Effector memory CD4-positive, alpha-beta T cell (primary cell): ENCODE measurements around the gene RENBP.

Experiments used
- DNase-seq, 3 donors: peaks; one replicate each; pipeline ENCODE4 v3.0.0-alpha.2; 2020
- H3K27ac ChIP-seq: 2 replicates; pipeline ENCODE4 v1.7.0; 2013; ENCODE audit warnings: mild to moderate bottlenecking, low read length, moderate library complexity; ENCODE audit not compliant: insufficient read depth, poor library complexity, severe bottlenecking
- H3K27me3 ChIP-seq: replicated peaks from 2 replicates; pipeline ENCODE4 v1.7.0; 2013; ENCODE audit warnings: mild to moderate bottlenecking, low read length; ENCODE audit not compliant: insufficient read depth, control insufficient read depth, poor library complexity, severe bottlenecking
- H3K36me3 ChIP-seq: 2 replicates; pipeline ENCODE4 v1.7.0; 2013; ENCODE audit warnings: mild to moderate bottlenecking, low read length, moderate library complexity; ENCODE audit not compliant: control insufficient read depth, insufficient read depth
- H3K4me1 ChIP-seq: 2 replicates; pipeline ENCODE4 v1.7.0; 2013; ENCODE audit warnings: low read length, mild to moderate bottlenecking; ENCODE audit not compliant: control insufficient read depth, insufficient read depth, poor library complexity, severe bottlenecking
- H3K4me3 ChIP-seq: 2 replicates; pipeline ENCODE4 v1.7.0; 2013; ENCODE audit warnings: low read length, low read depth, mild to moderate bottlenecking; ENCODE audit not compliant: insufficient read depth, poor library complexity, severe bottlenecking
- H3K9me3 ChIP-seq: 2 replicates; pipeline ENCODE4 v1.7.0; 2013; ENCODE audit warnings: mild to moderate bottlenecking, low read length, moderate library complexity; ENCODE audit not compliant: control insufficient read depth

The RENBP gene

GRCh38 chrX:153927672-153927921 is 16.8 kb downstream of the RENBP start:
- Histone ChIP-seq H3K4me1 (peaks cover 29% of the 10 kb centered on the region), H3K4me3 (peak overlapping the region; percentile 60)

GRCh38 chrX:153926858-153927671 is 17.4 kb downstream of the RENBP start:
- no peaks in the 10 kb centered on the region for H3K27me3 ChIP-seq
- H3K4me1 ChIP-seq: peaks cover 34% of the 10 kb centered on the region
- peak; percentile 71 to 79 (median 74) for DNase-seq
- peak overlapping the region; percentile 60 for H3K4me3 ChIP-seq
- H3K9me3 ChIP-seq: no peaks in the 10 kb centered on the region
- H3K27ac ChIP-seq: peak overlapping the region; percentile 98
- peaks cover 3% of the 10 kb centered on the region for H3K36me3 ChIP-seq

More at GRCh38 chrX:153927672-153927921, 16.8 kb downstream of the RENBP start:
- peak overlapping the region; percentile 98 for H3K27ac ChIP-seq
- DNase-seq: no peak
- no peaks in the 10 kb centered on the region for H3K27me3 ChIP-seq
- peaks cover 8% of the 10 kb centered on the region for H3K36me3 ChIP-seq
- no peaks in the 10 kb centered on the region for H3K9me3 ChIP-seq

GRCh38 chrX:153926552-153926857 is 17.9 kb downstream of the RENBP start:
- Histone ChIP-seq H3K27me3 (no peaks in the 10 kb centered on the region), H3K27ac (peak overlapping the region; percentile 98), H3K4me1 (peaks cover 40% of the 10 kb centered on the region), H3K9me3 (no peaks in the 10 kb centered on the region), H3K4me3 (peak overlapping the region; percentile 60), H3K36me3 (no peaks in the 10 kb centered on the region)
- DNase-seq: no peak

DNA sequence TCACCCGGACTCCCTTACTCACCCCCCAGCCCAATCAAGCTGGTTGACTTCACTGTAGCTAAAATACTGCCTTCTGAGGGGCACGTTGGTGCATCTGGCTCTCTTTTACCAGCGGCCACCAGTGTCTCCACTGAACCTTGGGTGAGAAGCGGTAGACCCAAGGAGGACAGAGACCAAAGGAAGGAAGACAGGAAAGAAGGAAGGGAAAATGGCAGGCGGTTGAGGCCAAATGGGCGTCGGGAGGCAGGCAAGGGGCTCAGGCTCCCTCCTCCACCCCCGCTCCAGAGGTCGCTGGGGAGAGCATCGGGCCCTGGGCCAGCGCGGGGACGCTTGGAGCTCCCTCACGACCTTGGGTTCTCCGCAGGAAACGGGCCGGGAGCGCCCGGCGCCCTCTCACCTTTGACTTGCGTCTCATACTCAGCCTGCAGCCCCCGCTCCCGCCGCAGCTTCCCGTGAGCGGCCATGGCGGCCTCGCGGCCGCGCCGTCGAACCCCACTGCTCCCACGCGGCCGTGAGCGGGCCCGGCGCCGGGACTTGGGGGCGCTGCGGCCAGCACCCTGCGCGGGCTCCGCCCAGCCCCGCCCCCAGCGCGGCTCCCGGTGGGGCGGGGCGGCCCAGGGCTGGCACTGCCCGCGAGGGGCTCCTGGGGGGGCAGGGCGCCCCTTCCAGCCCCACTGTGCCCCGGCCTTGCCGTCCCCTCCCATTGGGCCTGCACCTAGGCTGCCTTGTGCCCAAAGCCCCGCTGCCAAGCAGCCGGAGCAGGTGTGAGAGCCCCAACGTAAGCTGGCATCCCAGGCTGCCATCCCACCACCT is 18.5 kb downstream of the RENBP start, which contains the start of gene ARHGAP4:
TSS of gene ARHGAP4 (minus strand) at position 526 of the 813 bp plus-strand sequence. CDS start at position 464, 62 bp downstream.
- peak; percentile 16 to 25 (median 24) for DNase-seq
- Histone ChIP-seq H3K4me1 (peaks cover 40% of the 10 kb centered on the region), H3K4me3 (peak within 1 kb of the TSS; percentile 60), H3K36me3 (no peaks in the 10 kb centered on the region), H3K9me3 (no peaks in the 10 kb centered on the region), H3K27me3 (no peaks in the 10 kb centered on the region), H3K27ac (peak within 1 kb of the TSS; percentile 98)

DNA sequence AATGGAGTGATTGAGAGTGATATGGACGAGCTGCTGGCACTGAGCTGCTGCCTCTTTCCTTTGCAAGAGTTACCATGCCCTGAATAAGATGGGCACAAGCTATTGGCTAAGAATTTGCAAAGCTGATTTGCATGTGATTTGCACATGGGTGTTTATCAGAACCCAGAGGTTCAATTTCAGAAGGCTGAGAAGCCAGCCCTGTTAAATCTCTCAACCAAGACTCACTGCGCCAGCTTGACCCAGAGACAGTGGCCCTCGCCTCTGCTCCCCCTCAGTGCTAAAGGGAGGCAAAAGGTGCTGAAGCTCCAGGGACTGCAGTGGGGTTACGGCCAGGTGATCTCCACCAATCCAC is 19.1 kb downstream of the RENBP start:
- Histone ChIP-seq H3K27ac (peak overlapping the region; percentile 98), H3K27me3 (no peaks in the 10 kb centered on the region), H3K36me3 (peaks cover 4% of the 10 kb centered on the region), H3K4me3 (peak overlapping the region; percentile 51), H3K4me1 (peaks cover 40% of the 10 kb centered on the region), H3K9me3 (no peaks in the 10 kb centered on the region)
- DNase-seq: no peak

- DNase-seq: peak in 2 of 3 donors; percentile 26 to 35
- H3K4me1 ChIP-seq: peaks cover 39% of the 10 kb centered on the region
- peaks cover 7% of the 10 kb centered on the region for H3K36me3 ChIP-seq
- H3K27ac ChIP-seq: peak overlapping the region; percentile 98
- peak overlapping the region; percentile 51 for H3K4me3 ChIP-seq
- H3K27me3 ChIP-seq: no peaks in the 10 kb centered on the region
- no peaks in the 10 kb centered on the region for H3K9me3 ChIP-seq
Observed at GRCh38 chrX:153924149-153924861, 20.1 kb downstream of the RENBP start.

DNA sequence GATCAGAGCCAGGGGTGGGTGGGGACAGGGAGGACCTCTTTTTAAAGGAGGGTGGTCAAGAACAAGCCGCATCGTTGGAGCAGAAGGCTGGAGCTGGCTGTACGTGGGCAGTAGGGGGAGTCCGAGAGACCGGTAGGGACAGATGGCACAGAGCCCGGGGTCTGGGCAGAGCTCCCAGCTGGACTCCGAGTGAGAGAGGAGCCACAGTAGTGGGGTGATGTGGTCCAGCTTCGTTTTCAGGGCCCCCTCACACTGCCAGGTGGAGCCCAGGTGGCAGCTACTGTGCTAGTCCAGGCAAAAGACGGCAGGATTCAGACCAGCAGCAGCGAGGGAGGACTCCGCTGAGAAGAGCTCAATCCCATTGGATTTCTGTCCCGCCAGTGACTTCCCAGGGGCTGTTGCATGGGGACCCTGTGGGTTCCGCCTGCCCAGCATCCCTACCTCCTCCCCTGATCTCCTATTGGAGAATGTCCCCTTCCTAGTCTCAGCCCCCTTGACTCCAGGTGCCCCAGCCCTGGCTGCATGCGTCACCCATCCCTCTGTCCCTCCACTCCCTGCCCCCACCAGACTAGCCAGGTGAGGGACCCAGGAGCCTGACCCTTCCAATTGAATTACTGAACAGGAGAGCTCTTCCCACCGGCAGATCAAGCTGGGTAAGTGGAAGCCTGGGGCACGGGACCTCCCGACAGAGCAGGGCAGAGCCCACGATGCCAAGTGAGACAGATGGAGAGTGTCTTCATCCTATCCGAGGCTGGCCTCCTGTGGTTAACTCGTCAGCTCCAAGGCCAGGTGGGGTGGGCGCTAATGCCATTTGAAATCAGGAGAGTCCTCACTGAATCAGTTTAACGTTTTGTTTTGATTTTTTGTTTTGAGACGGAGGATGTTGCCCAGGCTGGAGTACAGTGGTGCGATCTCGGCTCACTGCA is 21.2 kb downstream of the RENBP start:
- Histone ChIP-seq H3K9me3 (no peaks in the 10 kb centered on the region), H3K36me3 (peaks cover 13% of the 10 kb centered on the region), H3K27ac (peak overlapping the region; percentile 98), H3K4me3 (no peak overlapping the region), H3K27me3 (no peaks in the 10 kb centered on the region), H3K4me1 (peaks cover 36% of the 10 kb centered on the region)
- no peak for DNase-seq

- Histone ChIP-seq H3K9me3 (no peaks in the 10 kb centered on the region), H3K27me3 (no peaks in the 10 kb centered on the region), H3K4me3 (no peak overlapping the region), H3K36me3 (peaks cover 13% of the 10 kb centered on the region), H3K4me1 (peaks cover 28% of the 10 kb centered on the region), H3K27ac (peak overlapping the region; percentile 48)
- DNase-seq: no peak
Observed at GRCh38 chrX:153921511-153922446, 22.7 kb downstream of the RENBP start.
